Measurements from ENCODE around the gene RC3H2. TPM values are rescaled to one million over a fixed set of nuclear protein-coding genes. Genes with fewer than 3 reads are reported as not detected.

Gene RC3H2
- total RNA-seq, 1 donor from 2014 or later = 71.7 TPM

GRCh38 chr9:122904466-122904822, 715 bp downstream of the RC3H2 start:
- Mint-ChIP-seq H3K4me3 (ENCODE audit: unreplicated experiment) (peak overlapping the region; percentile 95), H3K4me1 (ENCODE audit: low read depth, unreplicated experiment) (peaks cover 6% of the 10 kb centered on the region), H3K9me3 (ENCODE audit: unreplicated experiment) (peaks cover 9% of the 10 kb centered on the region), H3K36me3 (ENCODE audit: unreplicated experiment) (no peaks in the 10 kb centered on the region), H3K27me3 (ENCODE audit: unreplicated experiment) (peaks cover 6% of the 10 kb centered on the region), H3K27ac (ENCODE audit: unreplicated experiment) (peak overlapping the region; percentile 90)
- no peak for TF ChIP-seq CTCF (IDR thresholded peaks at IDR 0.05; ENCODE audit: partially characterized antibody, unreplicated experiment)
- DNase-seq = peak; percentile 64

- H3K4me3 Mint-ChIP-seq (ENCODE audit: unreplicated experiment) = peak overlapping the region; percentile 20
- H3K36me3 Mint-ChIP-seq (ENCODE audit: unreplicated experiment) = no peaks in the 10 kb centered on the region
- no peak for TF ChIP-seq CTCF (IDR thresholded peaks at IDR 0.05; ENCODE audit: partially characterized antibody, unreplicated experiment)
- no peak for DNase-seq
- H3K27ac Mint-ChIP-seq (ENCODE audit: unreplicated experiment) = no peak overlapping the region
- H3K4me1 Mint-ChIP-seq (ENCODE audit: low read depth, unreplicated experiment) = peaks cover 10% of the 10 kb centered on the region
- peaks cover 9% of the 10 kb centered on the region for H3K9me3 Mint-ChIP-seq (ENCODE audit: unreplicated experiment)
- H3K27me3 Mint-ChIP-seq (ENCODE audit: unreplicated experiment) = peaks cover 6% of the 10 kb centered on the region
These were observed 4.4 kb downstream of the RC3H2 start for GRCh38 chr9:122900791-122901190.

GRCh38 chr9:122897969-122898368, 7.2 kb downstream of the RC3H2 start:
- Mint-ChIP-seq H3K9me3 (ENCODE audit: unreplicated experiment) (no peaks in the 10 kb centered on the region), H3K4me1 (ENCODE audit: low read depth, unreplicated experiment) (peaks cover 10% of the 10 kb centered on the region), H3K27me3 (ENCODE audit: unreplicated experiment) (no peaks in the 10 kb centered on the region), H3K27ac (ENCODE audit: unreplicated experiment) (no peak overlapping the region), H3K4me3 (ENCODE audit: unreplicated experiment) (no peak overlapping the region), H3K36me3 (ENCODE audit: unreplicated experiment) (no peaks in the 10 kb centered on the region)
- DNase-seq = no peak
- TF ChIP-seq CTCF (IDR thresholded peaks at IDR 0.05; ENCODE audit: partially characterized antibody, unreplicated experiment) = no peak

GRCh38 chr9:122888480-122888879, 16.7 kb downstream of the RC3H2 start:
- H3K9me3 Mint-ChIP-seq (ENCODE audit: unreplicated experiment) = no peaks in the 10 kb centered on the region
- no peak for DNase-seq
- H3K4me3 Mint-ChIP-seq (ENCODE audit: unreplicated experiment) = no peak overlapping the region
- H3K4me1 Mint-ChIP-seq (ENCODE audit: low read depth, unreplicated experiment) = no peaks in the 10 kb centered on the region
- no peak for TF ChIP-seq CTCF (IDR thresholded peaks at IDR 0.05; ENCODE audit: partially characterized antibody, unreplicated experiment)
- no peaks in the 10 kb centered on the region for H3K27me3 Mint-ChIP-seq (ENCODE audit: unreplicated experiment)
- H3K27ac Mint-ChIP-seq (ENCODE audit: unreplicated experiment) = no peak overlapping the region
- H3K36me3 Mint-ChIP-seq (ENCODE audit: unreplicated experiment) = no peaks in the 10 kb centered on the region

GRCh38 chr9:122883125-122883524, 22.0 kb downstream of the RC3H2 start:
- Mint-ChIP-seq H3K27ac (ENCODE audit: unreplicated experiment) (no peak overlapping the region), H3K9me3 (ENCODE audit: unreplicated experiment) (no peaks in the 10 kb centered on the region), H3K36me3 (ENCODE audit: unreplicated experiment) (no peaks in the 10 kb centered on the region), H3K4me1 (ENCODE audit: low read depth, unreplicated experiment) (no peaks in the 10 kb centered on the region), H3K4me3 (ENCODE audit: unreplicated experiment) (no peak overlapping the region), H3K27me3 (ENCODE audit: unreplicated experiment) (no peaks in the 10 kb centered on the region)
- no peak for DNase-seq
- TF ChIP-seq CTCF (IDR thresholded peaks at IDR 0.05; ENCODE audit: partially characterized antibody, unreplicated experiment) = no peak
